HepG2 (cell line): ENCODE measurements around the gene ACOX3.

Experiments used
- ATF2 ChIP-seq: sonication (generic); formaldehyde crosslinking; IDR thresholded peaks from 2 replicates; pipeline ENCODE4 v1.4.0; 2020; ENCODE audit warnings: missing genetic modification reagents
- CEBPG ChIP-seq: IDR thresholded peaks from 2 replicates; pipeline ENCODE4 v1.6.1; 2016
- CTCF ChIP-seq: sonication (generic); formaldehyde crosslinking; IDR thresholded peaks from 2 replicates; pipeline ENCODE4 v1.5.0; 2020; ENCODE audit warnings: mild to moderate bottlenecking, missing genetic modification reagents, moderate library complexity
- EED ChIP-seq: sonication (generic); formaldehyde crosslinking; IDR thresholded peaks from 2 replicates; pipeline ENCODE4 v1.5.0; 2020; ENCODE audit warnings: mild to moderate bottlenecking, missing genetic modification reagents
- ONECUT2 ChIP-seq: sonication (generic); formaldehyde crosslinking; IDR thresholded peaks from 2 replicates; pipeline ENCODE4 v1.4.0; 2020; ENCODE audit warnings: missing genetic modification reagents
- POLR2AphosphoS2 ChIP-seq: IDR thresholded peaks from 2 replicates; pipeline ENCODE4 v1.6.1; 2011; ENCODE audit warnings: low read depth, low read length, improper control_type of control experiment
- ZNF232 ChIP-seq: sonication (generic); formaldehyde crosslinking; IDR thresholded peaks from 2 replicates; pipeline ENCODE4 v1.4.0; 2020; ENCODE audit warnings: missing genetic modification reagents, borderline replicate concordance
- ZNF75D ChIP-seq: sonication (generic); formaldehyde crosslinking; IDR thresholded peaks from 2 replicates; pipeline ENCODE4 v1.8.1; 2023; ENCODE audit warnings: missing genetic modification reagents, mild to moderate bottlenecking, borderline replicate concordance
- TF ChIP-seq, protein P1 (sequence below): sonication (generic); formaldehyde crosslinking; conservative IDR thresholded peaks from 2 replicates; pipeline ENCODE4 v1.4.0; 2020; ENCODE audit warnings: missing genetic modification reagents
- TF ChIP-seq, protein P2 (sequence below): sonication (generic); formaldehyde crosslinking; IDR thresholded peaks from 2 replicates; pipeline ENCODE4 v1.5.0; 2020; ENCODE audit warnings: missing genetic modification reagents

- TF ChIP-seq, protein P1, sequence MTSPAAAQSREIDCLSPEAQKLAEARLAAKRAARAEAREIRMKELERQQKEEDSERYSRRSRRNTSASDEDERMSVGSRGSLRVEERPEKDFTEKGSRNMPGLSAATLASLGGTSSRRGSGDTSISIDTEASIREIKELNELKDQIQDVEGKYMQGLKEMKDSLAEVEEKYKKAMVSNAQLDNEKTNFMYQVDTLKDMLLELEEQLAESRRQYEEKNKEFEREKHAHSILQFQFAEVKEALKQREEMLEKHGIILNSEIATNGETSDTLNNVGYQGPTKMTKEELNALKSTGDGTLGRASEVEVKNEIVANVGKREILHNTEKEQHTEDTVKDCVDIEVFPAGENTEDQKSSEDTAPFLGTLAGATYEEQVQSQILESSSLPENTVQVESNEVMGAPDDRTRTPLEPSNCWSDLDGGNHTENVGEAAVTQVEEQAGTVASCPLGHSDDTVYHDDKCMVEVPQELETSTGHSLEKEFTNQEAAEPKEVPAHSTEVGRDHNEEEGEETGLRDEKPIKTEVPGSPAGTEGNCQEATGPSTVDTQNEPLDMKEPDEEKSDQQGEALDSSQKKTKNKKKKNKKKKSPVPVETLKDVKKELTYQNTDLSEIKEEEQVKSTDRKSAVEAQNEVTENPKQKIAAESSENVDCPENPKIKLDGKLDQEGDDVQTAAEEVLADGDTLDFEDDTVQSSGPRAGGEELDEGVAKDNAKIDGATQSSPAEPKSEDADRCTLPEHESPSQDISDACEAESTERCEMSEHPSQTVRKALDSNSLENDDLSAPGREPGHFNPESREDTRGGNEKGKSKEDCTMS, result no peak
- TF ChIP-seq ZNF232 (CRISPR knock-in tag) (no peak), ATF2 (no peak), CTCF (CRISPR knock-in tag) (no peak), CEBPG (no peak), EED (CRISPR knock-in tag) (no peak), POLR2AphosphoS2 (no peak), ZNF75D (CRISPR knock-in tag) (no peak), ONECUT2 (CRISPR knock-in tag) (no peak)
- TF ChIP-seq, protein P2, sequence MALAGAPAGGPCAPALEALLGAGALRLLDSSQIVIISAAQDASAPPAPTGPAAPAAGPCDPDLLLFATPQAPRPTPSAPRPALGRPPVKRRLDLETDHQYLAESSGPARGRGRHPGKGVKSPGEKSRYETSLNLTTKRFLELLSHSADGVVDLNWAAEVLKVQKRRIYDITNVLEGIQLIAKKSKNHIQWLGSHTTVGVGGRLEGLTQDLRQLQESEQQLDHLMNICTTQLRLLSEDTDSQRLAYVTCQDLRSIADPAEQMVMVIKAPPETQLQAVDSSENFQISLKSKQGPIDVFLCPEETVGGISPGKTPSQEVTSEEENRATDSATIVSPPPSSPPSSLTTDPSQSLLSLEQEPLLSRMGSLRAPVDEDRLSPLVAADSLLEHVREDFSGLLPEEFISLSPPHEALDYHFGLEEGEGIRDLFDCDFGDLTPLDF (CRISPR knock-in tag), result no peak
These were observed 90.8 kb downstream of the ACOX3 start for GRCh38 chr4:8349664-8350236.
